Measurements from ENCODE around the gene PLCB4. TPM values are rescaled to one million over a fixed set of nuclear protein-coding genes. Genes with fewer than 3 reads are reported as not detected.

The PLCB4 gene
- total RNA-seq, 1 donor from 2014 or later: 1.6 TPM

DNA sequence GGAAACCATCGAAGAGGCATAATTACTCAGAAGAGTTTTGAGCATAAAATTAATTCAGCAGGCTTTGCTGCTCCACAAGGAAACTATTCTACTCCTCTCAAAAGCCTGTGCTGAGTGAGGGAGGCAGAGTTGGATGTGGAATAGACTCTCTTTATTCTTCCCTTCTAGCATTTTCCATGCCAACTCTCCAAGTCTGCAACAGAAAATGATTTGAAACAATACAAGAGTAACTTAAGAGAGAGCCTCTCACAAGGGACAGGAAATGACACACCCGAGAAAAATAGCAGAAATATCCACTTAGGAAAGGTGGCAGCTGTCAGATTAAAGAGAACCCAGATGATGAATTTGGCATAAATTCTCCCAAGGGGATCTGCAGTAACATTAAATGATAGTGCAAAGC is 419.2 kb downstream of the PLCB4 start:
- TF ChIP-seq, protein P1, sequence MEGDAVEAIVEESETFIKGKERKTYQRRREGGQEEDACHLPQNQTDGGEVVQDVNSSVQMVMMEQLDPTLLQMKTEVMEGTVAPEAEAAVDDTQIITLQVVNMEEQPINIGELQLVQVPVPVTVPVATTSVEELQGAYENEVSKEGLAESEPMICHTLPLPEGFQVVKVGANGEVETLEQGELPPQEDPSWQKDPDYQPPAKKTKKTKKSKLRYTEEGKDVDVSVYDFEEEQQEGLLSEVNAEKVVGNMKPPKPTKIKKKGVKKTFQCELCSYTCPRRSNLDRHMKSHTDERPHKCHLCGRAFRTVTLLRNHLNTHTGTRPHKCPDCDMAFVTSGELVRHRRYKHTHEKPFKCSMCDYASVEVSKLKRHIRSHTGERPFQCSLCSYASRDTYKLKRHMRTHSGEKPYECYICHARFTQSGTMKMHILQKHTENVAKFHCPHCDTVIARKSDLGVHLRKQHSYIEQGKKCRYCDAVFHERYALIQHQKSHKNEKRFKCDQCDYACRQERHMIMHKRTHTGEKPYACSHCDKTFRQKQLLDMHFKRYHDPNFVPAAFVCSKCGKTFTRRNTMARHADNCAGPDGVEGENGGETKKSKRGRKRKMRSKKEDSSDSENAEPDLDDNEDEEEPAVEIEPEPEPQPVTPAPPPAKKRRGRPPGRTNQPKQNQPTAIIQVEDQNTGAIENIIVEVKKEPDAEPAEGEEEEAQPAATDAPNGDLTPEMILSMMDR (IDR thresholded peaks at IDR 0.05; ENCODE audit: insufficient read depth, low read length, severe bottlenecking): no peak
- Histone ChIP-seq H3K4me3 (ENCODE audit: low read depth, low read length) (no peak overlapping the region), H3K27me3 (ENCODE audit: control insufficient read depth, insufficient read depth, low read length) (no peaks in the 10 kb centered on the region), H3K36me3 (ENCODE audit: control insufficient read depth, insufficient read depth, low read length) (no peaks in the 10 kb centered on the region)
- DNase-seq (ENCODE audit: low read depth) (no peak), FAIRE-seq (no peak)

DNA sequence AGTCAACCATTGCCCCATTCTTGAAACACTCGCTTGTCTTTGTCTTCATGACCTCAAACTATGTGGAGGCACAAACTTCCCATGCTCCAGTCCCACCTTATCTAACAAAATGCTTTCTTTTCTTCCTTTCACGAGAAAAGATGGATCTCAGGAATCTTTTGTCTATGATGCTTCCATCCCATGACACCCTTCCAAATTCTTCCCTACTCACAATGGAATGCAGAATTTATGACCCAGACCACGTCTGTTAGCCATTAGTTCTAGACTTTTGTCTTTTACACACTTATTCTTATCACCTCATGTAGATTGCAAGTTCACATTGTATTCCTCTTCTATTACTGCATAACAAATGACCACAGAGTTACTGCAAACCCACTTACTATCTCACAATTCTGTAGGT is 421.3 kb downstream of the PLCB4 start:
- Histone ChIP-seq H3K27me3 (ENCODE audit: control insufficient read depth, insufficient read depth, low read length) (no peaks in the 10 kb centered on the region), H3K36me3 (ENCODE audit: control insufficient read depth, insufficient read depth, low read length) (no peaks in the 10 kb centered on the region), H3K4me3 (ENCODE audit: low read depth, low read length) (no peak overlapping the region)
- FAIRE-seq: no peak
- DNase-seq (ENCODE audit: low read depth): no peak
- TF ChIP-seq, protein P1 (IDR thresholded peaks at IDR 0.05; ENCODE audit: insufficient read depth, low read length, severe bottlenecking): no peak

DNA sequence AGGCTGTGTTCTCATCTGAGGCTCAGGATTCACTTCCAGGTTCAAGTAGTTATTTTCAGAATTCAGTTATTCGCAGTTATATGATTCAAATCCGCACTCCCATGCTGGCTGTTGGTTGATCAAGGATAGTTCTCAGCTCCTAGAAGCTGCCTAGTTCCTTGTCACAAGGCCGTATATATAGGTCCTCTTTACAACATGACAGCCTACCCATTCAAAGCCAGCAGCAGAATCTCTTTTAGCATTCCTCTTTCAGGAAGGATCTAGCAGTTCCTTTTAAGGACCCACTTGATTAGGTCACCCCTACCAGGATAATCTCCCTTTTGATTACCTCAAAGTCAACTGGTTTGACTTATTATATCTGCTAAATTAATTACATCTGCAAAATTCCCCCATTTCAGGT is 421.7 kb downstream of the PLCB4 start:
- Histone ChIP-seq H3K36me3 (ENCODE audit: control insufficient read depth, insufficient read depth, low read length) (no peaks in the 10 kb centered on the region), H3K27me3 (ENCODE audit: control insufficient read depth, insufficient read depth, low read length) (no peaks in the 10 kb centered on the region), H3K4me3 (ENCODE audit: low read depth, low read length) (no peak overlapping the region)
- DNase-seq (ENCODE audit: low read depth): no peak
- TF ChIP-seq, protein P1 (IDR thresholded peaks at IDR 0.05; ENCODE audit: insufficient read depth, low read length, severe bottlenecking): no peak
- FAIRE-seq: no peak

DNA sequence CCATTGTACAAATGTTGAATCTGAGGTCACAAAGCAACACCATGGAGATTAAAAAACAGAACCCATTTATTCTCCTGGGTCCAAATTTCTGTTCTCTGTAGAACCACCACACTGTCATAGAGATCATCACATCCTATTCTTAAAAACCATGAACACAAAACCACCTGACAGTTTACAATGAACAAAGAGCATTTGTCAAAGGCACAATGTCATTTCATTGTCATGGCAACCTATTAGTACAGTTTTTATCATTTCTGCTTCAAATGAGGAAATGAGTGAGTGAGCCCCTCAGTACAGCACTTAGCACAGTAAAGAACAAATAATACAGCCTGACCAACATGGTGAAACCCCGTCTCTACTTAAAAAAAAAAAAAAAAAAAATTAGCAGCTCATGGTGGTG is 422.4 kb downstream of the PLCB4 start:
- no peak for DNase-seq (ENCODE audit: low read depth)
- FAIRE-seq: no peak
- TF ChIP-seq, protein P1 (IDR thresholded peaks at IDR 0.05; ENCODE audit: insufficient read depth, low read length, severe bottlenecking): no peak
- Histone ChIP-seq H3K4me3 (ENCODE audit: low read depth, low read length) (no peak overlapping the region), H3K27me3 (ENCODE audit: control insufficient read depth, insufficient read depth, low read length) (no peaks in the 10 kb centered on the region), H3K36me3 (ENCODE audit: control insufficient read depth, insufficient read depth, low read length) (no peaks in the 10 kb centered on the region)

DNA sequence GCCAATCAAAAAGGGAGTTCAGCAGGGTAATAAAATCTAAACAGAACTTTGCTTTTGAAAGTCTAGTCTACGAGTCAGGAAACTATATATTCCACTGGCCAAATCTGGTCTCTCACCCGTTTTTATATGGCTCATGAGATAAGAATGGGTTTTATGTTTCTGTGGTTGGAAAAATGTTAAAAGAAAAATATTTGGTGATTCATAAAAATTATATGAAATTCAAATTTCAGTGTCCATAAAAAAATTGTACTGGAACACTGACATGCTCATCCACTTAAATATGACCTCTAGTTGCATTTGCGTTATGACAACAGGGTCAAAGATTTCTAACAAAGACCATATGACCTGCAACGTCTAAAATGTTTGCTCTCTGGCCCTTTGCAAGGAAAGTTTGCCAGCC is 423.2 kb downstream of the PLCB4 start:
- FAIRE-seq (no peak), DNase-seq (ENCODE audit: low read depth) (no peak)
- Histone ChIP-seq H3K27me3 (ENCODE audit: control insufficient read depth, insufficient read depth, low read length) (no peaks in the 10 kb centered on the region), H3K36me3 (ENCODE audit: control insufficient read depth, insufficient read depth, low read length) (no peaks in the 10 kb centered on the region), H3K4me3 (ENCODE audit: low read depth, low read length) (no peak overlapping the region)
- TF ChIP-seq, protein P1 (IDR thresholded peaks at IDR 0.05; ENCODE audit: insufficient read depth, low read length, severe bottlenecking): no peak

GRCh38 chr20:9493803-9494202 is 424.9 kb downstream of the PLCB4 start:
- TF ChIP-seq, protein P1 (IDR thresholded peaks at IDR 0.05; ENCODE audit: insufficient read depth, low read length, severe bottlenecking): no peak
- DNase-seq (ENCODE audit: low read depth) (no peak), FAIRE-seq (no peak)
- H3K36me3 ChIP-seq (ENCODE audit: control insufficient read depth, insufficient read depth, low read length): no peaks in the 10 kb centered on the region
- no peak overlapping the region for H3K4me3 ChIP-seq (ENCODE audit: low read depth, low read length)
- H3K27me3 ChIP-seq (ENCODE audit: control insufficient read depth, insufficient read depth, low read length): no peaks in the 10 kb centered on the region
